CD4-positive, CD25-positive, alpha-beta regulatory T cell (primary cell): Measurements from ENCODE around the gene PLXNC1. TPM values are rescaled to one million over a fixed set of nuclear protein-coding genes. Genes with fewer than 3 reads are reported as not detected.

Source experiments
- ATAC-seq, 2 donors: fragments of 150-1000 bp; cut with Tn5 transposase; one replicate each; pipeline ENCODE4 v1.10.0; 2021; ENCODE audit warnings: low read depth in 2 of 2, moderate number of reproducible peaks in 2 of 2, moderate library complexity in 1 of 2
- DNase-seq, 3 donors: peaks; one replicate each; pipeline versions ENCODE4 v3.0.0 to v3.0.0-alpha.2; 2012 to 2022; ENCODE audit warnings: mixed read lengths in 1 of 3
- H3K27ac ChIP-seq: one replicate; pipeline ENCODE4 v1.7.0; 2013; ENCODE audit warnings: mild to moderate bottlenecking, low read length; ENCODE audit not compliant: insufficient read depth, poor library complexity, severe bottlenecking
- H3K27me3 ChIP-seq: one replicate; pipeline ENCODE4 v1.7.0; 2013; ENCODE audit warnings: low read length; ENCODE audit not compliant: control insufficient read depth, insufficient read depth
- H3K36me3 ChIP-seq: one replicate; pipeline ENCODE4 v1.7.0; 2013; ENCODE audit warnings: mild to moderate bottlenecking, low read length, moderate library complexity; ENCODE audit not compliant: control insufficient read depth, insufficient read depth
- H3K4me1 ChIP-seq: 2 replicates; pipeline ENCODE4 v1.7.0; 2013; ENCODE audit warnings: mild to moderate bottlenecking, low read length; ENCODE audit not compliant: insufficient read depth, control insufficient read depth, poor library complexity, severe bottlenecking
- H3K4me3 ChIP-seq: one replicate; pipeline ENCODE4 v1.7.0; 2013; ENCODE audit warnings: low read depth, mild to moderate bottlenecking, low read length, moderate library complexity
- H3K9me3 ChIP-seq, 2 experiments: 1 replicate in 1 of 2; 2 replicates in 1 of 2; pipeline ENCODE4 v1.7.0; 2013; ENCODE audit warnings: low read length in 2 of 2, mild to moderate bottlenecking in 1 of 2, moderate library complexity in 1 of 2; ENCODE audit not compliant: control insufficient read depth in 2 of 2
- H3K27ac Mint-ChIP-seq, 3 donors: one replicate each; pipeline ENCODE4 v1.8.0; 2020 to 2022; ENCODE audit warnings: mild to moderate bottlenecking in 3 of 3, mixed read lengths in 3 of 3, moderate library complexity in 2 of 3
- H3K27me3 Mint-ChIP-seq: one replicate; pipeline ENCODE4 v1.8.0; 2022; ENCODE audit warnings: mild to moderate bottlenecking, mixed read lengths
- H3K36me3 Mint-ChIP-seq: one replicate; pipeline ENCODE4 v1.8.0; 2020; ENCODE audit warnings: mixed read lengths
- H3K4me1 Mint-ChIP-seq, 4 donors: one replicate each; pipeline ENCODE4 v1.8.0; 2020 to 2022; ENCODE audit warnings: mixed read lengths in 4 of 4, mild to moderate bottlenecking in 1 of 4
- H3K4me3 Mint-ChIP-seq, 4 donors: one replicate each; pipeline ENCODE4 v1.8.0; 2020 to 2022; ENCODE audit warnings: mild to moderate bottlenecking in 4 of 4, mixed read lengths in 4 of 4, moderate library complexity in 3 of 4
- H3K9me3 Mint-ChIP-seq, 7 donors: one replicate each; pipeline ENCODE4 v1.8.0; 2020 to 2022; ENCODE audit warnings: mixed read lengths in 7 of 7, mild to moderate bottlenecking in 3 of 7, moderate library complexity in 2 of 7
- polyA plus RNA-seq, 4 donors: library from polyadenylated mRNA; unstranded; fragments of 300-500 nt; fragmentation: Illumina TruSeq; gene quantifications; one replicate each; pipeline ENCODE4 v1.2.3, GENCODE V29; 2021
- total RNA-seq: library from RNA; stranded (reverse); gene quantifications from one replicate; pipeline ENCODE4 v1.2.3, GENCODE V29; 2022

Gene PLXNC1
- total and polyA plus RNA-seq, 5 donors from 2014 or later, result 1.2 to 13.8 (median 2.4) TPM

- ATAC-seq (no peak), DNase-seq (no peak)
- Histone ChIP-seq H3K27me3 (no peaks in the 10 kb centered on the region), H3K4me3 (no peak overlapping the region), H3K27ac (no peak overlapping the region), H3K36me3 (no peaks in the 10 kb centered on the region), H3K9me3 (no peaks in the 10 kb centered on the region), H3K4me1 (peaks cover 27% of the 10 kb centered on the region)
- peak overlapping the region in 1 of 4 donors; percentile 7 for H3K4me3 Mint-ChIP-seq
- peaks cover 14 to 52% (median 35%) of the 10 kb centered on the region in 4 donors for H3K4me1 Mint-ChIP-seq
- H3K27me3 Mint-ChIP-seq, result peaks cover 14% of the 10 kb centered on the region
- peaks cover 3% of the 10 kb centered on the region for H3K36me3 Mint-ChIP-seq
- H3K27ac Mint-ChIP-seq, result peak overlapping the region in 2 of 3 donors; percentile 51 to 100
- H3K9me3 Mint-ChIP-seq, result no peaks in the 10 kb centered on the region
Observed at GRCh38 chr12:94122591-94122990, 25.8 kb upstream of the PLXNC1 start.

GRCh38 chr12:94123127-94123526 is 25.2 kb upstream of the PLXNC1 start:
- Mint-ChIP-seq H3K4me1 (peaks cover 14 to 53% (median 36%) of the 10 kb centered on the region in 4 donors), H3K4me3 (peak overlapping the region in 1 of 4 donors; percentile 7), H3K9me3 (no peaks in the 10 kb centered on the region), H3K27ac (peak overlapping the region in 2 of 3 donors; percentile 68 to 100), H3K27me3 (peaks cover 14% of the 10 kb centered on the region), H3K36me3 (peaks cover 3% of the 10 kb centered on the region)
- no peak overlapping the region for H3K4me3 ChIP-seq
- H3K27me3 ChIP-seq, result no peaks in the 10 kb centered on the region
- peaks cover 27% of the 10 kb centered on the region for H3K4me1 ChIP-seq
- H3K36me3 ChIP-seq, result no peaks in the 10 kb centered on the region
- ATAC-seq, result no peak
- no peaks in the 10 kb centered on the region for H3K9me3 ChIP-seq
- H3K27ac ChIP-seq, result no peak overlapping the region
- DNase-seq, result no peak

GRCh38 chr12:94126067-94126466 is 22.3 kb upstream of the PLXNC1 start:
- Mint-ChIP-seq H3K9me3 (no peaks in the 10 kb centered on the region), H3K4me1 (peaks cover 14 to 53% (median 36%) of the 10 kb centered on the region in 4 donors), H3K27ac (peak overlapping the region in 2 of 3 donors; percentile 18 to 87), H3K36me3 (peaks cover 3% of the 10 kb centered on the region), H3K4me3 (peak overlapping the region in 2 of 4 donors; percentile 10 to 13), H3K27me3 (peaks cover 14% of the 10 kb centered on the region)
- Histone ChIP-seq H3K27ac (no peak overlapping the region), H3K9me3 (no peaks in the 10 kb centered on the region), H3K4me3 (no peak overlapping the region), H3K36me3 (no peaks in the 10 kb centered on the region), H3K27me3 (no peaks in the 10 kb centered on the region), H3K4me1 (peaks cover 27% of the 10 kb centered on the region)
- DNase-seq (peak in 1 of 3 donors; percentile 36), ATAC-seq (no peak)

GRCh38 chr12:94127239-94128131 is 20.9 kb upstream of the PLXNC1 start:
- no peaks in the 10 kb centered on the region for H3K27me3 ChIP-seq
- H3K27ac ChIP-seq, result no peak overlapping the region
- H3K4me1 Mint-ChIP-seq, result peaks cover 14 to 50% (median 36%) of the 10 kb centered on the region in 4 donors
- H3K9me3 ChIP-seq, result no peaks in the 10 kb centered on the region
- H3K9me3 Mint-ChIP-seq, result no peaks in the 10 kb centered on the region
- peaks cover 20% of the 10 kb centered on the region for H3K27me3 Mint-ChIP-seq
- no peak overlapping the region for H3K4me3 Mint-ChIP-seq
- no peak for DNase-seq
- peaks cover 27% of the 10 kb centered on the region for H3K4me1 ChIP-seq
- H3K27ac Mint-ChIP-seq, result no peak overlapping the region
- no peaks in the 10 kb centered on the region for H3K36me3 ChIP-seq
- peaks cover 3% of the 10 kb centered on the region for H3K36me3 Mint-ChIP-seq
- no peak overlapping the region for H3K4me3 ChIP-seq
- no peak for ATAC-seq

DNA sequence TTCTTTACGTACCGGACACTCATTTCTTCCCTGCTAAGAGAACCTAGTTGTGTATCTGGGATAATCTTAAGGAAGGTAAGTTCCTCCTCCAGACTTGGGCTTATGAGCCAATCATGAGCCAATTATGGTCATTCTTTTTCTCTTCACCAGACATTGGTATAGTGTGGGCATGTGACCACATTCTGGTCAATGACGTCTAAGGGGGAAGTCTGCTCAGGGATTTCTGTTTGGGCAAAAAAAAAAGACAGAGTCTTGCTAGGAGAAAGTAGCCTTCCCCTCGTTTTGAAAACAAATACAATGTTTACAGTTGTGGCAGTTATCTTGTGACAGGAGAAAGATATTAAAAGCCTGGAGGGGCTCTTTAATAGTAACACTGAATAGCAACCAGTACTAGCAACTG is 20.1 kb upstream of the PLXNC1 start:
- peaks cover 24% of the 10 kb centered on the region for H3K27me3 Mint-ChIP-seq
- peaks cover 20% of the 10 kb centered on the region for H3K4me1 ChIP-seq
- no peak overlapping the region for H3K27ac Mint-ChIP-seq
- no peak overlapping the region for H3K27ac ChIP-seq
- H3K4me1 Mint-ChIP-seq, result peaks cover 14 to 42% (median 32%) of the 10 kb centered on the region in 4 donors
- no peaks in the 10 kb centered on the region for H3K36me3 ChIP-seq
- H3K9me3 ChIP-seq, result no peaks in the 10 kb centered on the region
- ATAC-seq (no peak), DNase-seq (no peak)
- H3K4me3 ChIP-seq, result no peak overlapping the region
- H3K27me3 ChIP-seq, result no peaks in the 10 kb centered on the region
- H3K36me3 Mint-ChIP-seq, result peaks cover 3% of the 10 kb centered on the region
- H3K4me3 Mint-ChIP-seq, result no peak overlapping the region
- no peaks in the 10 kb centered on the region for H3K9me3 Mint-ChIP-seq

DNA sequence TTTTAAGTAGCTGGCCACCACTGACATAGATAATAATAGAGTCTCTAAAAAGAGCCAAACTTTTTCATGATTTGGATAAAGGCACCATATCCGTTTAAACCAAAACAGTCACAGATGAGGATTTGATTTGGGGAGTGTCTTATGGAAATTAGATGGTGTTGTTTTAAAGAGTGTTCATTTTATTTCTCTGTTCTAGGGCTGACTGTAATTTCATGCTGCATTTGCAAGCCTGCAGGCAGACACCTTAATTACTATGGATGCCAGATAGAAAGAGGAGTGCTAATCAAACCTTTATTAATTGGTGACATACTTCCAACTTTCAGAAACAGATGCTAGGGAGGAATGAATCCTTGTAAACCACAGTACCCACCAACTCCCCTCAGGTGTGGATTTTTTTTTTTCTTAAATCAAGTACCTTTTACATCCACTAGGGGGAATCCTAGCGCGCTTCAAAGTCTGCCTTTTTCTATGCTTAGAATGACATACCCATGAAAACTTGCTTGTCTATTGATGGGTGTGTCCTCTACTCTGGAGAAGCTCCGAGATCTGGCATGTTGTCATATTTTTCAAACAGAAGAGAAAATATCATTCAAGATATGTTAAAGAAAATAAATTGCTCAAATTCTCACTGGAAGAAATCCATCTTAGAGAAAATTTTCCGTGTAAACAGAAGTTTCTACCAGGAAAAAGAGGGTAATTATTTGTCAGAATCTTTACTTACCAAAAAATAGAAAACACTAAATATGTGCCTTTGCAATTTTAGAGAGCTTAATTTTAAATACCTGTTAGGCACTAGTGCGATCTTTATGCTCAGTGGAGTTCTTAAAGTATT is 14.2 kb upstream of the PLXNC1 start:
- no peak overlapping the region for H3K4me3 Mint-ChIP-seq
- Histone ChIP-seq H3K27me3 (no peaks in the 10 kb centered on the region), H3K9me3 (no peaks in the 10 kb centered on the region), H3K27ac (no peak overlapping the region), H3K4me3 (peak overlapping the region; percentile 23), H3K36me3 (no peaks in the 10 kb centered on the region), H3K4me1 (no peaks in the 10 kb centered on the region)
- ATAC-seq (peak; percentile 81 to 88), DNase-seq (peak in 2 of 3 donors; percentile 52 to 84)
- no peak overlapping the region for H3K27ac Mint-ChIP-seq
- no peaks in the 10 kb centered on the region for H3K36me3 Mint-ChIP-seq
- H3K4me1 Mint-ChIP-seq, result peaks cover 0 to 3% (median 1%) of the 10 kb centered on the region in 4 donors
- H3K9me3 Mint-ChIP-seq, result no peaks in the 10 kb centered on the region
- peaks cover 14% of the 10 kb centered on the region for H3K27me3 Mint-ChIP-seq

GRCh38 chr12:94135896-94136295 is 12.5 kb upstream of the PLXNC1 start:
- no peak for ATAC-seq
- peaks cover 14% of the 10 kb centered on the region for H3K27me3 Mint-ChIP-seq

More at GRCh38 chr12:94135896-94136295, 12.5 kb upstream of the PLXNC1 start:
- H3K27ac Mint-ChIP-seq, result no peak overlapping the region
- H3K36me3 ChIP-seq, result no peaks in the 10 kb centered on the region
- no peak overlapping the region for H3K27ac ChIP-seq
- no peaks in the 10 kb centered on the region for H3K36me3 Mint-ChIP-seq
- no peaks in the 10 kb centered on the region for H3K9me3 Mint-ChIP-seq
- no peak for DNase-seq
- no peaks in the 10 kb centered on the region for H3K9me3 ChIP-seq
- H3K4me1 Mint-ChIP-seq, result peaks cover 0 to 3% (median 1%) of the 10 kb centered on the region in 4 donors
- H3K27me3 ChIP-seq, result no peaks in the 10 kb centered on the region
- H3K4me3 ChIP-seq, result no peak overlapping the region
- no peak overlapping the region for H3K4me3 Mint-ChIP-seq
- no peaks in the 10 kb centered on the region for H3K4me1 ChIP-seq
